GM19328 (cell line): Measurements from ENCODE around the gene PPM1F.

Experiments
- ATAC-seq: cut with Tn5 transposase; IDR thresholded peaks from one replicate; pipeline ENCODE4 v1.9.1; 2021; ENCODE audit warnings: mild to moderate bottlenecking, moderate library complexity; ENCODE audit not compliant: unreplicated experiment

PPM1F gene

DNA sequence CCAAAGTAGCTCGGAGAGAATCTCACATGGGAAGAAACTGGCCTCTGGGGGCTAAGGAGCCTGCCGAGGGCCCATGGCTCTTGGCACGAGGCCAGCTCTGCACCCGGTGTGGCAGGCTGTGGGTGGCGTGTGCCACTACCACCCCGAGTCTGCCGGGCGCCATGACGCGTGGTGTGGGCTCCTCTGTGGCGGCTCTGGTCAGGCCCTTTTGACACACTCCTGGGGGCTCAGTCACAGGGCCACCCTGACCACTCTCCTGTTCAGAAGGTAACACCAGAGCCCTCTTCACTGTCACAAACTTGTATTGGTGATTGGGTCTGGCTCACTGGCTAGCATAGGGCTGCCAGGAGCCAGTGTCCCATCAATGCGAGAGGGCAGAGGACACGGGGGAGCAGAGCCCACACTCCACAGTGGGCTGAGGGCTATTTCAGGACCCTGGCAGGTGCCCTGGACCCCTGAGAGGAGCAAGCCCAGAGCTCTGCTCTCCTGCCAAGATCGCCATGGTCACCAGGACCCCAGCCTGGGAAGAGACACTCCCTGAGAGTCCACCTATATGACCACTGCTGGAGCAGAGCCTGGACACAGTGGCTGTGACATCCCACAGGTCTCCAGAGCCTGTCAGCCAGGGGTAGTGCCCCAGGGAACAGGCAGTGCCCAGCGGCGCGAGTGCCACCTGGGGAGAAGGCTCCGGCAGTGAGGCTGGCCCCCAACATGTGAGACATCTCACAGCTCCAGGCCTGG lies 8.6 kb upstream of the PPM1F start:
- ATAC-seq, result no peak

- ATAC-seq, result no peak
Measured at GRCh38 chr22:21960200-21961126, 7.8 kb upstream of the PPM1F start.

DNA sequence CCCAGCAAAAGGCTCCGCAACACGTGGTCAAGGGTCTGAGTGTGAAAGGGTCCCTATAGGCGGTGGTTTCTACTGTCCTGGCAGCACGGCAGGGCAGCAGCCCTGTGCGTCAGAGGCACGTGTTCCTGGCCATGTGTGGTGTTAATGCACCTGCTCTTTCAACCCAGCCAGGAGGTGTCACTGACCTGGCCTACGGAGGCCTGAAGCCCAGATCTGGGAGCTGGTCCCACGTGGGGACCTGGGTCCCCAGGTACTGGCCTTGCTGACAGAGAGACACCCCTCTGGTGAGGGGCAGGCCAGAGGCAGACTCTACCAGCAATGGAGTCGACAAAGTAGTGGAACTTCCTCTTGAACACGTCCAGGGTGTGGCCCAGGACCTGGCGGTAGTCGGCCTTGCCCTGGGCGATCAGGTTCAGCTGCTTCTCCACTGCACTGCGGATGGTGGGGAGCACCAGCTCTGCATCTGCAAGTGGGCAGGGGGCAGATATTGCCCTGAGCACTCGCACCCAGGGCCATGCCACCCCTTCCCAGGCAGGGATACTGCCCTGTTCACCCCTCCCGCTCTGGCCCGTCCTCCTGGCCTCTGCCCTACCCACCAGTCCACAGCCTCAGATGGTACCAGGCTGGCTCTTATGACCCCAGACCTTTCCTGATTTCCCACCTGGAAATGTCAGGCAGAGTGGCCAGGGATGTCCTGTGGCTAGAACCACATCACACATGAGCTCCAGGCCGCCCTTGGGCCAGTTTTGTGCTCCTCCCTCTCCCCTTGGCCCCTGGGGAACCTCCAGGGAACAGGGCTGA lies 6.8 kb upstream of the PPM1F start:
- ATAC-seq, result no peak

DNA sequence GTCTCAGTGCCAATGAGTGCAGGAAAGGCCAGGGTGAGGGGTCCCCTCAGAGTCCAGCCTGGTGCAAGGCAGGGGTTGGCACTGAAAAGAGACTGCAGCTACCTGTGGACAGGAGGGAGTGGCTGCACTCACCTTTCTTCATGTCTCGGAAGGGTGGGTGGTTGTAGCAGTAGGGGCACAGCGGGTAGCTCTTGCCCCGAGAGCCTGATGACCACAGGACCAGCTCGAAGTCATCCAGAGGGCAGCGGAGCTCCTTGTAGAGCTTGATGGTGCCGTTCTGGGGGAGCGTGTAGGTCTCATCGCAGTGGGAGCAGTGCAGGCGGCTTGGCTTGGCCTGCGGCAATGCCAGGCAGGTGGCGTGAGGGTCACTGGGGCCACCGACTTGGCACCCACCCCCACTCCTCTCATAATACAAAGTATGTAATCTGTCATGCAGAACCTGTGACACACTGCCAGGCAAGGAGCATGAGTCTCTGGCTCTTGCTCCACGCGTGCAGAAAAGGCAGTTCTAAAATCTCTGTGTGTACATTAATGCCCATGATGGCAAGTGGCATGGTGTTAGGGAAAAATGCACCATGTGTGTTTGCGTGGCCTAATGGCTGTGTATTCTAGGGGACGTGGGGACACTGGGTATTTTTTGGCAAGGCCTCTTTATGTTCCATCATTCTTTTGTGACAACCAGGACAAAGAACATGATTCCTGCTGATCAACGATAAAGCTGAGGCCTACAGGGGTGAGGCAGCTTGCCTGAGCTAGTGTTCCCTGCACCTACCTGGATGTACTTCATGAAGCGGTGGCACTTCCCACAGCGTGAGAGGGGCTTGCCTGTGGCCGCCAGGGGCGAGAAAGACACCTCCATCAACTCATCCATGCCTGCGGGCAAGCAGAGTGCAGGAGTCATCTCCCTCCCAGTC lies 6.0 kb upstream of the PPM1F start:
- ATAC-seq, result no peak

GRCh38 chr22:21951931-21952465 lies 650 bp downstream of the PPM1F start:
- ATAC-seq, result no peak

DNA sequence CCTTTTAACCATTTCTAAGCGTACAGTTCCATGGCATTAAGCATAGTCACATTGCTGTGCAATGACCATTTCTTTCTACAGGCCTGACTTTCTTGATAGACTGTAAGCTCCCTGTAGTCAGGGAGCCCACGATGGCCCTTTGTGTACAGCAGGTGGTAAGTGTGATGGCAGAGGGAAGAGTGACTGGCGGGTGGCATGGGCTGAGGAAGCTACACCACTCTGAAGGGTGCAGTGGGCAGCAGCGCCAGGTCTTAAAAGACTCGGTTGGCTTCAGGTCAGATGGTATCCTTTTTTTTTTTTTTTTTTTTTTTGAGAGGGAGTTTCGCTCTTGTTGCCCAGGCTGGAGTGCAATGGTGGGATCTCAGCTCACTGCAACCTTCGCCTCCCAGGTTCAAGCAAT lies 1.6 kb downstream of the PPM1F start:
- ATAC-seq, result no peak

GRCh38 chr22:21949948-21950347 lies 2.7 kb downstream of the PPM1F start:
- ATAC-seq, result no peak

DNA sequence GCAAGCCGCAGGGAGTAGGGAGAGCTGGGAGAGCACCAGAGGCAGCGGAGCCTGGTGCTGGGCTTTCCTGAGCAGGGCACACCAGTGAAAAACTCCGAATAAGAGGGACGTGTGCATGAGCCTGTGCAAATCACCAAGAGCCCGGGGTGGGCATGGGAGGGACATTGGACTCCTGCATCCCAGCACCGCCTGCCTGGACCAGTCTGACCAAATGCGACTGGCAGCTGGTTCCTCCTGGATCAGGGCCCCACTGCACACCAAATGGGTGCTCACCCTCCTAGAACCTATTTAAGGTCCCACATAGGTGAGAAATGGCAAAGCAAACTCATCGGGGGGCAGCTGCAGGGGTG lies 3.1 kb downstream of the PPM1F start:
- ATAC-seq, result no peak

DNA sequence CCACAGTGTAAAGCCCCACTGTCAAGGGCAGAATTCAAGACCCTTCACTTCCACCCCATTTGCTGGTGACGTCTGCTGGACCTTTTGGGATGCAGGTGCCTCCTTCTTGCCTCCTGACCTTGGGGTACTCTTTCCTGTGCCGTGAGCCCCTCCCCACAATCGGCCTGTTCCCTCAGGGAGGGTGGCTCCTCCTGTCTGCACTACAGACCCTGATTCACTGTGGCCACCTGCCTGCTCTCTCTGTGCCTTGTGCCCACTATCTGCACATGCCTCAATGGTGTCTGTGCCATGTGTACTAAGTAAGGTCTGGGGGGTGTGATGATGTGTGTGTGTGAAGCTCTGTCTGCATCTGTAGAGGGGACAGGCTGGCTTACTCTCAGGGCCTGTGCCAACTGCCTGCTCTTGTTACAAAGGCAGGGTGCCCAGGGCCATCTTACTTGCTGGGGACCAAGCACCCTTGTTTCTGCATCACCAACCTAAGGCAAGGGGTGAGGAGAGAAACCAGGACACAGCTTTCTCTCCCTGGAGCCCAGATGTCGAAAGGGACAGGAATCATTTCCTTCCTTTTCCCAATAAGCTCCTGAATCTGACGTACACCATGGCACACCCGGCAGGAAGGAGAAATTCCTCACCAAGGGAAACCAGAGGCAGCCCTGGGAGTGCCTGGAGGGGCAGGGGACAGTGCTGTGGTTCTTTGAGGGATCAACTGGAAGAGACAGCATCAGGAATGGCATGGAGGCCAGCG lies 3.7 kb downstream of the PPM1F start:
- no peak for ATAC-seq

- ATAC-seq, result no peak
Measured at GRCh38 chr22:21948390-21948789, 4.3 kb downstream of the PPM1F start.

GRCh38 chr22:21947040-21948014 lies 5.3 kb downstream of the PPM1F start:
- no peak for ATAC-seq

DNA sequence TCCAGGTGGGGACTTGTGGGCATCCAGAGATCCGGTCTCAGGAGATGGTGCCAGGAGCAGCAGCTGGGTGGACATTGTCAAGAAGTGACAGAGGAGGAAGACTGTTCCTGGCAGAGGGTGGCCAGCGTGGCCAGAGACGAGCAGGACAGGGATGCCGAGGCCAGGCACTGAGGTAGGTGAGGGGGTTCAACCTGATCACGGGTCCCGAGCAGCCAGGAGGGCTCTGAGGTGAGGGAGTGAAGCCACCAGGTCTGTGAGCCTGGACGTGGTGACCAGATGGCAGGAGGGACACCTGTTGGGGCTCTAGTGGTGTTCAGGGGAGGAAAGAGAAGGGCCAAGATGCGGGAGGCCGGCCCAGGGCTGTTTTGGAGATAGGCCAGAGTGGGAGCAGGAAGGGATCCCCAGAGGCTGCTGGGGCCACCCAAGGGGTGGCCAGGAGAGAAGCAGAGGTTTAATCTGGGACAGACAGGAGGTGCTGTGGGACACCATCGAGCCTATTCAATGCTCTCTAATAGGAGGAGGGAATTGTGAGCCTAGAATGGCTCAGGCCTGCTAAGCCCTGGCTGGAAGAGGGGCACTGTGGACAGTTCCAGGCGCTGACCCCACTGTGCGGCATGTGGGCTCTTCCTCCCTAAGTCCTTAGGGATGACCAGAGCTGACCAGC lies 6.3 kb downstream of the PPM1F start:
- ATAC-seq, result no peak

- ATAC-seq, result no peak
Measured at GRCh38 chr22:21945453-21946261, 7.0 kb downstream of the PPM1F start.

DNA sequence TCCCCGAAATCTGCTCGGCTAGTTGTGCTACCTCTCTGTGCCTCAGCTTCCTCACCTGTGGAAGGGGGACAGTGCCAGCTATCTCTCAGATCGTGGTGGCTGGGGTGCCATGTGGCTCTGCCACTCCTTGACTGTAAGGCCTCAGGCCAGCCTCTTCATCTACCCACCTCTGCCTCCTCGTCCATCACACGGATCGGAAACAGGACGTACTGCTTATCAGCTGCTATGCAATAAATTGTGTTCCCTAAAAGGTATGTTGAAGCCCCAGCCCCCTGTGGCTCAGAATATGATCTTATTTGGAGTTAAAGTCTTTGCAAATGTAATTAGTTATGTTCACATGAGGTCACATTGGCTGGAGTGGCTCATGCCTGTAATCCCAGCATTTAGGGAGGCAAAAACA lies 7.8 kb downstream of the PPM1F start:
- ATAC-seq, result no peak

DNA sequence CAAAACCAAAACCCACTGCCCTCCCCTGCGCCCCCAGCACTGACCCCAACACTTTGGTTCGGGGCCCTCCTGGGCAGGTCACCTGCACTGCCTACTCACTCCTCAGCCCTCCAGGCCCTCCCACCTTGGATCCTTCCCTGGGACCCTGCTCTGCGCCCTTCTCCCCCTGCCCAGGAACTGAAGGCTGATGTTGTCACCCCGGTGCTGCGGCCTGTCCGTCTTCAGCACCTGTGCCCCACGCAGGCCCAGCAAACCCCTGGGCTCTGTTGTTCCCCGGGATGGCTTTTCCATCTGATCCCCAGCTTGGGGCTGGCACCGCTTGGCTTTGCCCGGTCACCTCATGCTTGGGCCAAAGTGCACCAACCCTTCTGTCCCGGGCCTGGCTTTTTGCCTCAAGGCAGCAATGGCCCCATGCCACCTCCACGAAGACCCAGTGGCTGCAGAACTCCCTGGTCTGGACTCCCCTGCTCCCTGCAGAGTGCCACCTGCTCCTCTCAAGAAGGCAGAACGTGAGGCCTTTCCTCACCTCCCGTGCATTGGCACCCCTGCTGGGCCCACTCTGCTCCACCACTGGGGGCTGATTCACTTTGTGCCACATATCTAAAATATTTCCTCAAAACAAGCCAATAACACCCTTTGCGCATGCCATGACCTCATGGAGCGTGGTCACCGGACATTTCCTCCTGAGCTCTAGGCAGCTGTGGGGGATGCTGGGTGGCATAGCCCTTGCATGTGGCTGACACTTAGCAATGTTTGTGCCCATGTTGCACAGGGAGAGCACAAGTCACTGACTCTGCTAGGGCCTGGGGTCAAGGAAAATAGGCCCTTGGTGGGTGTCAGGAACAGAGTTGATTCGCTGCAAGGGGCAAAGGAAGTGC lies 8.8 kb downstream of the PPM1F start:
- no peak for ATAC-seq
